Motor neuron (in vitro differentiated cells): Measurements from ENCODE around the gene CPNE9. TPM values are rescaled to one million over a fixed set of nuclear protein-coding genes. Genes with fewer than 3 reads are reported as not detected.
A peak's percentile ranks its signal among the peaks of the same experiment; 100 is the strongest.

Source experiments
- ATAC-seq, 8 experiments: fragments of 200-7000 bp; cut with Tn5 transposase; replicated peaks in 6 of 8; 2 replicates each; pipeline ENCODE4 v1.8.0; 2021; ENCODE audit warnings: mild to moderate bottlenecking in 8 of 8, moderate library complexity in 8 of 8
- H3K27ac ChIP-seq, 2 donors: fragments of 250-450 bp; sonication (Bioruptor Pico); 2 replicates each; pipeline ENCODE4 v1.9.0; 2021; ENCODE audit warnings: antibody characterized with exemption in 2 of 2, mild to moderate bottlenecking in 2 of 2, moderate library complexity in 1 of 2
- H3K4me1 ChIP-seq, 2 donors: fragments of 250-450 bp; sonication (Bioruptor Pico); replicated peaks in 1 of 2; 2 replicates each; pipeline ENCODE4 v1.6.1; 2021; ENCODE audit warnings: antibody characterized with exemption in 2 of 2, mild to moderate bottlenecking in 2 of 2, moderate library complexity in 1 of 2
- H3K4me3 ChIP-seq, 5 donors: fragments of 250-450 bp; sonication (Bioruptor Pico); 2 replicates each; pipeline ENCODE4 v1.9.0; 2021; ENCODE audit warnings: antibody characterized with exemption in 5 of 5, mild to moderate bottlenecking in 5 of 5, moderate library complexity in 4 of 5
- WGBS, 10 experiments: fragments of 450-650 bp; shearing (Covaris generic); methylation state at CpG; one replicate each; pipeline ENCODE4 v1.0.0; 2022; 5-methylcytosine and 5-hydroxymethylcytosine counted together
- in situ Hi-C, 9 experiments: fragments of 400-800 bp; cut with MboI; loops; one replicate each; pipeline ENCODE4 v1.15.0; 2021; ENCODE audit warnings: low sequenced_read_pairs in 9 of 9, low pct_unique_long_range_greater_than_20kb in 2 of 9; ENCODE audit not compliant: unreplicated experiment in 9 of 9
- total RNA-seq, 8 experiments: library from RNA; unstranded; fragments of 300-600 nt; gene quantifications; 2 replicates each; pipeline versions ENCODE4 v1.2.3 to v1.2.4, GENCODE V29; 2022

The CPNE9 gene, protein sequence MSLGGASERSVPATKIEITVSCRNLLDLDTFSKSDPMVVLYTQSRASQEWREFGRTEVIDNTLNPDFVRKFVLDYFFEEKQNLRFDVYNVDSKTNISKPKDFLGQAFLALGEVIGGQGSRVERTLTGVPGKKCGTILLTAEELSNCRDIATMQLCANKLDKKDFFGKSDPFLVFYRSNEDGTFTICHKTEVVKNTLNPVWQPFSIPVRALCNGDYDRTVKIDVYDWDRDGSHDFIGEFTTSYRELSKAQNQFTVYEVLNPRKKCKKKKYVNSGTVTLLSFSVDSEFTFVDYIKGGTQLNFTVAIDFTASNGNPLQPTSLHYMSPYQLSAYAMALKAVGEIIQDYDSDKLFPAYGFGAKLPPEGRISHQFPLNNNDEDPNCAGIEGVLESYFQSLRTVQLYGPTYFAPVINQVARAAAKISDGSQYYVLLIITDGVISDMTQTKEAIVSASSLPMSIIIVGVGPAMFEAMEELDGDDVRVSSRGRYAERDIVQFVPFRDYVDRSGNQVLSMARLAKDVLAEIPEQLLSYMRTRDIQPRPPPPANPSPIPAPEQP
- 1 to 10 TPM in 1 of 8 experiments, under 1 TPM in 5, not detected in 2; 0.14 to 1.4 (median 0.36) TPM for total RNA-seq

DNA sequence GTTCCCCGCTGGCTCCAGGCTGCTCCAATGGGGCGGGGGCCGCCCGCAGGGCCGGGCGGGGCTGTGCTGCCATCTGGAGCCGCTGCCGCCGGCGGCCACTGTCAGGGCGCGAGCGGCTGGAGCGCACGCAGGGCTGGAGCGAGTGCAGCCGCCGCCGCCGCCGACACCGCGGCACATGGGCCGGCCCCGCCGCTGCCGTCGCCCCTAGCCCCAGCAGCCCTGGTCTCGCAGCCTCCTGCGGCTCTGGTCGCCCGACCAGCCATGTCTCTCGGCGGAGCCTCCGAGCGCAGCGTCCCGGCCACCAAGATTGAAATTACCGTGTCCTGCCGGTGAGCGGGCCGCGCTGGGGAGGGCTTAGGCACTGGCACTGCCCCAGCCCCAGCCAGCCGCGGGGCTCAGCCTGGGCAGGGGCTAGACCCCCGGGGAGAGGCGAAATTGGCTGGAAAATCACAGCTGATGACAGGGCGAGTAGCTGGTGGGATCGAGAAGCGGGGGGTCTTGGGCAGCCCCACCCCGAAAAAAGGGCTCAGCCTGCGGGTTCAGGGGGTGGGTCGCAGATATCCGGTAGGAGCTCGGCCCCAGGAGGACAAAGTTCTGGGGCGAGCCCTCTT is at the start of gene CPNE9:
Gene CPNE9, plus strand, starts transcription at position 98 of the 611 bp plus-strand sequence. Its CDS starts 164 bp downstream, at position 262.
- 0 to 24% (median 0%) methylated on average over 3 to 14 of the region's 56 CpGs; no CpG with 5 or more reads in 7 of the 10 experiments for WGBS, 10 experiments
- in situ Hi-C loops, result no loop called here
- Histone ChIP-seq H3K4me3 (peak within 1 kb of the TSS; percentile 24 to 35 (median 28)), H3K4me1 (peaks cover 0 to 5% of the 10 kb centered on the region in 2 donors), H3K27ac (no peak within 1 kb of the TSS)
- ATAC-seq, result peak; percentile 39 to 73 (median 61)

DNA sequence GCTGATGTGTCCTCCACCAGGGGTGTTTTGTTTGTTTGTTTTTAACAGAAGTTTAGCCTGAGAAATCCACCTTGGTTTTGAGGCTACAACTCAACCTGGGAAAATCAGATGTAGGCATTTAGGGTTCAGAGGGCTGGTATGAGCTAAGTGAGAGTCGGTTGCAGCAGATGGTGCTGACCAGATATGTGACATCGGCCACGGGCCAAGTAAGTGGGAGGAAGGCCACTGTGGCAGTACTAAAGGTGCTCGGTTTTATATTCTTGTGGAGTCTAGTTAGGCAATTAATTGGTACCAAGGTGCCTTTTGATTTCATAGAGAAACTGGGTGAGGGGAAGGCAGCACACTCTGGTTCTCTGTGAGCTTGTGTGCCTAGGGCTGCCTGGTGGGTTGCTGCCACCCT is 43.8 kb upstream of the CPNE9 start:
- 60 to 100% (median 92%) methylated on average over 1 to 4 of the region's 4 CpGs; no CpG with 5 or more reads in 5 of the 10 experiments for WGBS, 10 experiments
- H3K4me1 ChIP-seq, result no peaks in the 10 kb centered on the region
- in situ Hi-C loops, result no loop called here

DNA sequence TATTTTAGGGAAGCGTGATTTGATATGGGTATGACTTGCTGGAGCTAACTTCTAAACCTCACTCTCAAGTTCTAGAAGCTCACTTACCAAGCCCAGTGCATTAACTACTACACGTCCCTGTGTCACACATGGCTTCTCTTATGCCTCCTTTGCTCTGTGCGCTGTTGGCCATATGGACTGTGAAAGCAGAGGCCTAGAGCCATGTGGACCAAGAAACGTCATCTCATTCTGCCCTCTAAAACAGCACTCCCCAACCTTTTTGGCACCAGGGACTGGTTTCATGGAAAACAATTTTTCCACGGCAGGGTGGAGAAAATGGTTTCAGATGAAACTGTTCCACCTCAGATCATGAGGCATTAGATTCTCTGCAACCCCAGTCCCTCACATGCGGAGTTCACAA is 42.7 kb upstream of the CPNE9 start:
- no peak for ATAC-seq
- Histone ChIP-seq H3K4me3 (no peak overlapping the region), H3K4me1 (no peaks in the 10 kb centered on the region), H3K27ac (no peak overlapping the region)
- WGBS, 10 experiments, result 25 to 100% (median 86%) methylated on average over 1 to 6 of the region's 6 CpGs
- in situ Hi-C loops, result no loop called here

More for the DNA sequence above, 43.8 kb upstream of the CPNE9 start:
- Histone ChIP-seq H3K4me3 (no peak overlapping the region), H3K27ac (no peak overlapping the region)
- ATAC-seq, result no peak

DNA sequence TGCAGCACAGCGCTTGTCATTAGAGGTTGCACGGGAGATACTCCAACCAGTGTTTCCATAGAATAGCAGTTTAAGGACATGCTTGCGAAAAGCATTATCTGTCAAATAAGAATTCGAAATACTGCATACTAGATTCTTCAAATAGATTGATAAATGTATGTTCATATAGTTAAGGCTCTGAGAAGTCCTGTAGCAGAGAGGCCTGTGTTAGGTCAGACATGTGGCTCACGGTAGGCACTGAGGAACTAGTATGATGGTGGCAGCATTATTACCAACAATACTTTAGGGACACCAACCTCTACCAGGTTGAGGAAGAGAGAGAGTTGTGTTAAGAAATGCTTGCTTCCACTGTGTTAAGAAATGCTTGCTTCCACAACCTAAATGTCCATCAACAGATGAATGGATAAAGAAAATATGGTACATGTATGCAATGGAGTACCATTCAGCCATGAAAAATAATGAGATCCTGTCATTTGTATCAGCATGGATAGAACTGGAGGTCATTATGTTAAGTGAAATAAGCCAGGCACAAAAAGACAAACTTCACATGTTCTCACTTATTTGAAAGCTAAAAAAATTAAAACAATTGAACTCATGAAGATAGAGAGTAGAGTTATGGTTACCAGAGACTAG is 39.4 kb upstream of the CPNE9 start:
- no peak overlapping the region for H3K4me3 ChIP-seq
- H3K27ac ChIP-seq, result no peak overlapping the region
- ATAC-seq, result no peak
- 92 to 100% (median 95%) methylated on average over 2 to 5 of the region's 5 CpGs; no CpG with 5 or more reads in 3 of the 10 experiments for WGBS, 10 experiments
- in situ Hi-C loops, result no loop called here
- H3K4me1 ChIP-seq, result no peaks in the 10 kb centered on the region

DNA sequence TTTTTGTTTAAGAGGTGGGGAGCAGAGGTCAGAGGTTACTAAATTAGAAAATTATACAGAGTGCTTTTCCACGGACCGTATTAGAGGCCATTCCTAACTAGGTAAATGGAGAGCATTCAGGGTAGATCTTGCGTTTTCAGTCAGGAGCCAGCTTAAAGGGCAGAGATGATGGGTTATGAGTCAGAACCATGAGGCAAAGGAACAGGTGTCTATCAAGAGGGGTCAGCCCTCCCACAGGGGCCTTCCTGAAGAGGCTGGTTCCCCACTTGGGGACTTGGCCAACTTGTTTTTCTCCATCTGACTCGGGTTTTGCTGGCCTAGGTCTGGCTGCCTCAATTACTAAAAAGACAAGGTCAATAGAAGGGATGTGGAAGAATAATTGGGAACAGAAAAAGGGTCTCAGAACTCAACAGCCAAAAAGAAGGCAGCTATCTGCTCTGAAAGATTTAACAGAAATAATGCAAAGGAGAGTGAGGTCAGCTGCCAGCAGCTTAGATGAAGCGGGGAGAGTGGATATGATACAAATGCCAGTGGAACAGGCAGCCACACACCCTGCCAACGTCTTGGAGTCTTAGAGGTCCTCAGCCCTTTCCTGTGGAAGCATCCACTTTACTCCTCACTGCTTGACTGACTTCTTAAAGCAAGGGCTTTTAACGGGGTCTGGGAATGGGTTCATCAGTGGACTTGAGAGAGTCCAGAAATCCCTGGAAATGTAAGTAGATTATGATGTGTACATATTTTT is 36.8 kb upstream of the CPNE9 start:
- ATAC-seq, result no peak
- Histone ChIP-seq H3K4me1 (no peaks in the 10 kb centered on the region), H3K4me3 (no peak overlapping the region), H3K27ac (no peak overlapping the region)
- in situ Hi-C loops, result no loop called here
- WGBS, 10 experiments, result 67 to 97% (median 85%) methylated on average over 2 to 6 of the region's 7 CpGs; no CpG with 5 or more reads in 2 of the 10 experiments

DNA sequence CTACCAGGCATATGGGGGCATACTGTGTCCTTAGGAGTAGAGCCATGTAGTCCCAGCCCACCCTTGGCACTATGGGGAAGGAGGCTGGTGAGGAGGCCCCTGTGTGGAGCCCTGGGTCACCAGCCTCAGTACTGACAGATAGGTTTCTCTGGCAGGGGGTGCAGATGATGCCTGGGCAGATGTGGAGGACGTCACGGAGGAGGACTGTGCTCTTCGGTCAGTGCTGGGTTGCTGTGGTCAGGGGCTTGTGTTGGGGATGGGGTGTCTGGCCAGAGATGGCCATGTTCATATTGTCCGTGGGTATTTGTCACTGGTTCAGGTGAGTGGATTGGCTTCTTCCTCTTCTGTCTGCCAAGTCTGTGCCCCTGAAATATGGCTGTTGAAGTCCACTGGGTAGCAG is 34.4 kb upstream of the CPNE9 start:
- in situ Hi-C loops, result no loop called here
- no peak for ATAC-seq
- Histone ChIP-seq H3K4me3 (no peak overlapping the region), H3K27ac (no peak overlapping the region), H3K4me1 (no peaks in the 10 kb centered on the region)
- 60% methylated on average over 1 of the region's 4 CpGs; no CpG with 5 or more reads in 9 of the 10 experiments for WGBS, 10 experiments

DNA sequence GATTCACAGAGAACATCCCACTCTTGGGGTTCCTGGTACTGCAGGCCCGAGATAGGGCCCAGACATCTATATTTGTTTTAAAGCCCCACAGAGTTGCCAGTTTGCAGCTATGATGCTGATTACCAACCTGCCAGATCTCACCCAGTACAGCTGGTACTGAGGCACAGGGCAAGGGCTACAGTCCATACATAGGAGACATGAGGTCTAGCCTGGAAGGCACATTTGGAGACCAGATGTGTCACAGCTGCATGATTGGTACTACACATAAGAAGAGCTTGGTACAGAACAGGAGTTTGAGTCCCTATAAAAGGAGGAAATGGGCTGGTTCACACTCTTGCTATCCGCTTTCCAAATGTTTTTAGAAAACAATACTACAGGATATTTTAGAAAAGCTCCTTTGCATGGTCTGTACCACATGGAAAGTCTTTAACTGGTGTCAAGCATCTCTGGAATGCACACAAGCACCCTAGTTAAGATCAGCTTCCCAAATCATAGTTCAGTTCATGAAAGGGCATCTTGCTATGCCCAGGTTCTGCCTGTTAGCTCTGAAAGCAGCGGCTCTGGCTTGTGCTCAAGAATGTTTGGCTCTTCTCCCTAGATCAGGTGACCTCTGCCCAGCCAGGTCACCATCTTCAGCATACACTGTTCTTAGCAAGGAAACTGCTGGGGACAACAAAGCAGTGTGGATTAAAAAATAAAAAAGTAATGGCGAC is 33.8 kb upstream of the CPNE9 start:
- peak in 1 of 8 experiments; percentile 18 for ATAC-seq

DNA sequence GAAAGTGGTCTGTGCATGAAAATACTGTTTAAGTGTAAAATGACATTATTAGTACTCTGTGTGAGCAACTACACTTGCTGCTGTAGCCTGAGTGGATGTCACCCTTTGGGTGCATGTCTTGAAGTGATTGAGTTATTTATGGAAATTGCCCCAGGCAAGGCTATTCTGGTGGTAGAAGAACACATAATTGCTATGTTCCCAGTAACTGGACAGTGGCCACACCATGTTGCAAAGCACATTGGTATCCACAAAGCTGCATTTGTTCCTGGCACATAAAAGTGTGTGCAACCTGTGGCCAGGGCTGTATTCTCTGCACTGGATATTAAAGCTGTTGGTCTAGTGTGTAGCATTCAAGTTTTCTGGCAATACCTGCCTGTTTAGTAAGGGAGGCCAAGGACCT is 30.6 kb upstream of the CPNE9 start:
- in situ Hi-C loops, result no loop called here
- no peak overlapping the region for H3K27ac ChIP-seq
- ATAC-seq, result no peak
- no peaks in the 10 kb centered on the region for H3K4me1 ChIP-seq
- H3K4me3 ChIP-seq, result no peak overlapping the region

More for the DNA sequence above, 33.8 kb upstream of the CPNE9 start:
- no peak overlapping the region for H3K27ac ChIP-seq
- 43 to 100% (median 95%) methylated on average over 1 to 3 of the region's 4 CpGs; no CpG with 5 or more reads in 1 of the 10 experiments for WGBS, 10 experiments
- H3K4me1 ChIP-seq, result no peaks in the 10 kb centered on the region
- H3K4me3 ChIP-seq, result no peak overlapping the region
- in situ Hi-C loops, result no loop called here

DNA sequence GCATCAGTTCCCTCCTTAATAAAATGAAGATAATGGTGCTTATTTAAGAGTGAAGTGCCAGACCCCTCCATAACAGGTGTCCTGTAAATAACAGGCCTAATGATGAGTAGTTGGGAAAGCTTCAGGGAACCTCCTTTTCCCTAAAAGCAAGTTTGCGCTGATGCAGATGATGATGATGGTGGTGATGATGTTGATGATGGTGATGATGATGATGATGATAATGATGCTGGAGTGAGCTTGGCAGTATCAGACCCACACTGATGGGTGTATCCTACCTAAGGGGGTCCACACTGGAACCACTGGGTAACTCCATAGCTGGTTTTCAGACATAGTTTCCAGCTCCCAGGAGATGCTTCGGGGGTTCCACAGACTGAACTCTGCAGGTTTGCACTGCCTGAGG is 29.9 kb upstream of the CPNE9 start:
- WGBS, 10 experiments, result 88 to 100% (median 100%) methylated on average over 1 to 2 of the region's 2 CpGs; no CpG with 5 or more reads in 5 of the 10 experiments
- no peak overlapping the region for H3K4me3 ChIP-seq
- no peaks in the 10 kb centered on the region for H3K4me1 ChIP-seq
- ATAC-seq, result no peak
- no peak overlapping the region for H3K27ac ChIP-seq
- in situ Hi-C loops, result no loop called here

DNA sequence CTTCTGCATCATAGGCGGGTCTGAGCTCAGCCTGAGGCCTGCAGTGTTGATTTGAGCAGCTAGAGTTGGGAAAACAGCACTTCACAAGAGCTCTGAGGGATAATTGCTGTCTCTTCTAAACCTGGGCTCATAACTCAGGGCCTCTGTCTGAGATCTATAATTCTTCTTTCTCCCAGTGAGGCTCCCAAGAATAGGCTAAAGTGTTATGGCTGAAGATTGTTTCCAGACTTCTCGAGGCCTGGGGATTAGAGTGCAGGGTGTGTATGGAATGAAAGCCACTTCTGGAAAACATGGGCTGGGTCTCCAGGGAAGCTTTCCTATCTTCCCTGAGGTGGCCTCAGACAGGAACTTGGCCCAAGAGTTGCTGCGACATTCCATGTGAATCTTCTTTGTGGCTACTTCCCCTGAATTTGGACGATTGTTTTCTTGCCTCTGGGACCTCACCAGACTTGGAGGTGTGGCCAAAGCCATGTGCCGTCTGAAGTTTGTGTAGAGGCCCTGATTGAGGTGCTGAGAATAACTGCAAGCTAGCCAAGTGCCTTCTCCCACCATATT is 27.8 kb upstream of the CPNE9 start:
- ATAC-seq, result peak in 1 of 8 experiments; percentile 32
- in situ Hi-C loops, result no loop called here
- no peak overlapping the region for H3K4me3 ChIP-seq
- no peak overlapping the region for H3K27ac ChIP-seq
- no peaks in the 10 kb centered on the region for H3K4me1 ChIP-seq
- WGBS, 10 experiments, result 29 to 100% (median 74%) methylated on average over 1 to 5 of the region's 5 CpGs; no CpG with 5 or more reads in 3 of the 10 experiments

DNA sequence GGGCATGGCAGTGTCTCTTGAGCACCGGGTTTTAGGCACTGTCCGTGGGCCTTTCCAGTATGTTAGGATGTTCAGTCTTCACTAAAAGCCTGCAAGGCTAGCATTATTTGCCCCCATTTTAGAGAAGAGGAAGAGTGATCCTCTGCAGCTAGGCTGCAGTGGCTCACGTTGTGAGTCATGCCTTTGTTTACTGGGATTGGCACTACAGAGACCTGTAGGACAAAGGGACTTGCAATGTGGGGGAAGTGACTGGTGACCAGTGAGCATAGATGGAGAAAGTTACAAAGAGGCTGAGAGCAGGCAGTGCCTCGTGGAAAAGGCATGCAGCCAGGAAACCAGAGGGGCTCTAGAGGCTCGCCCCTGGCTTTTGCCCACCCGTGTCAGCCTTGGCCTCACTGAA is 26.8 kb upstream of the CPNE9 start:
- Histone ChIP-seq H3K4me1 (no peaks in the 10 kb centered on the region), H3K4me3 (no peak overlapping the region), H3K27ac (no peak overlapping the region)
- 56 to 93% (median 78%) methylated on average over 1 to 5 of the region's 6 CpGs; no CpG with 5 or more reads in 4 of the 10 experiments for WGBS, 10 experiments
- no peak for ATAC-seq
- in situ Hi-C loops, result no loop called here

DNA sequence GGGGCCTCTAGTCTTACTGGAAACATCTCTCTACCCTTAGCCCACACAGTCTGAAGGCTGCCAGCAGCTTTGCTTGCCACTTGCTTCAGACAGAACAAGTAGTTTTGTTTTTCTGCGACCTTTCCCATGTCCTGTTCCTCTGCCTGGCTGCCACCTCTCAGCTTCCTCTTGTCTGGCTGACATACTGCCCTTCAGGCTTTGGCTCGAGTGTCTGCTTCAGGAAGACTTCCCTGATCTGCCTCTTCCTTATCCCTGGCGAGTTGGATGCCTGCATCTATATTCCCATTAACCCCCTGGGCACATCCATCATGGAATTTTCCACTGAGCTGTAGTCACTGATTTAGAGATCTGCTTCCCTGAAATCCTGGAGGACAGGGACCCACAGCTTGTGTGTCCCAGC is 25.1 kb upstream of the CPNE9 start:
- ATAC-seq, result no peak
- in situ Hi-C loops, result no loop called here
- H3K4me3 ChIP-seq, result no peak overlapping the region
- no peak overlapping the region for H3K27ac ChIP-seq
- H3K4me1 ChIP-seq, result no peaks in the 10 kb centered on the region
- 70 to 100% (median 89%) methylated on average over 1 to 3 of the region's 3 CpGs; no CpG with 5 or more reads in 3 of the 10 experiments for WGBS, 10 experiments
